Activated naive CD4-positive, alpha-beta T cell (primary cell): Measurements from ENCODE around the gene TSPAN11.

ENCODE experiments used
- DNase-seq, 4 experiments: peaks; one replicate each; lab custom pipeline; 2025; lab: John Stamatoyannopoulos, UW

Gene TSPAN11

GRCh38 chr12:30979371-30980259, 53.1 kb downstream of the TSPAN11 start:
- DNase-seq = no peak

GRCh38 chr12:30980955-30981662, 54.6 kb downstream of the TSPAN11 start:
- no peak for DNase-seq

GRCh38 chr12:30982413-30982812, 55.9 kb downstream of the TSPAN11 start:
- DNase-seq = no peak

- DNase-seq = no peak
Observed at GRCh38 chr12:30985814-30986452, 59.4 kb downstream of the TSPAN11 start.

- DNase-seq = no peak
Observed at GRCh38 chr12:30988086-30988485, 61.5 kb downstream of the TSPAN11 start.

GRCh38 chr12:30988646-30989286, 62.2 kb downstream of the TSPAN11 start:
- no peak for DNase-seq

- no peak for DNase-seq
Observed at GRCh38 chr12:30989754-30990153, 63.2 kb downstream of the TSPAN11 start.

GRCh38 chr12:30990316-30990715, 63.8 kb downstream of the TSPAN11 start:
- no peak for DNase-seq

- no peak for DNase-seq
Observed at GRCh38 chr12:30990776-30991175, 64.2 kb downstream of the TSPAN11 start.

GRCh38 chr12:30991466-30991865, 64.9 kb downstream of the TSPAN11 start:
- no peak for DNase-seq

GRCh38 chr12:30992381-30992780, 65.8 kb downstream of the TSPAN11 start:
- DNase-seq = no peak

- no peak for DNase-seq
Observed at GRCh38 chr12:30993766-30994165, 67.2 kb downstream of the TSPAN11 start.

GRCh38 chr12:30994274-30994673, 67.7 kb downstream of the TSPAN11 start:
- DNase-seq = no peak

GRCh38 chr12:30996255-30996654, 69.7 kb downstream of the TSPAN11 start:
- no peak for DNase-seq

GRCh38 chr12:30996752-30997151, 70.2 kb downstream of the TSPAN11 start:
- no peak for DNase-seq

GRCh38 chr12:30997685-30998440, 71.3 kb downstream of the TSPAN11 start:
- DNase-seq = no peak

- no peak for DNase-seq
Observed at GRCh38 chr12:30999011-30999410, 72.5 kb downstream of the TSPAN11 start.

- no peak for DNase-seq
Observed at GRCh38 chr12:30999723-31000122, 73.2 kb downstream of the TSPAN11 start.

- no peak for DNase-seq
Observed at GRCh38 chr12:31000751-31001150, 74.2 kb downstream of the TSPAN11 start.

- no peak for DNase-seq
Observed at GRCh38 chr12:31001581-31002360, 75.2 kb downstream of the TSPAN11 start.

GRCh38 chr12:31002361-31002725, 75.8 kb downstream of the TSPAN11 start:
- DNase-seq = no peak
